ENCODE data around the gene IBA57. TPM values are rescaled to one million over a fixed set of nuclear protein-coding genes. Genes with fewer than 3 reads are reported as not detected.
"Not testable (repeated sequence)": the region's sequence is repeated elsewhere in the genome, so short reads cannot be mapped to it uniquely, and the experiment has no call there.

The IBA57 gene
- polyA plus RNA-seq, 3 donors = 4.2 to 4.6 (median 4.4) TPM

- no peak for DNase-seq (ENCODE audit: low read depth in 3 of 3, low spot score in 2 of 3)
Observed at GRCh38 chr1:228184152-228184551, 18.5 kb downstream of the IBA57 start.

GRCh38 chr1:228185641-228185965 is 20.0 kb downstream of the IBA57 start:
- DNase-seq (ENCODE audit: low read depth in 3 of 3, low spot score in 2 of 3) = no peak

GRCh38 chr1:228188249-228188648 is 22.6 kb downstream of the IBA57 start:
- not testable (repeated sequence) for DNase-seq (ENCODE audit: low read depth in 3 of 3, low spot score in 2 of 3)

GRCh38 chr1:228190182-228190581 is 24.6 kb downstream of the IBA57 start:
- DNase-seq (ENCODE audit: low read depth in 3 of 3, low spot score in 2 of 3) = no peak

- no peak for DNase-seq (ENCODE audit: low read depth in 3 of 3, low spot score in 2 of 3)
Observed at GRCh38 chr1:228190778-228191177, 25.2 kb downstream of the IBA57 start.

GRCh38 chr1:228194436-228194835 is 28.8 kb downstream of the IBA57 start:
- no peak for DNase-seq (ENCODE audit: low read depth in 3 of 3, low spot score in 2 of 3)

GRCh38 chr1:228194921-228195812 is 29.6 kb downstream of the IBA57 start:
- DNase-seq (ENCODE audit: low read depth in 3 of 3, low spot score in 2 of 3) = no peak

- no peak for DNase-seq (ENCODE audit: low read depth in 3 of 3, low spot score in 2 of 3)
Observed at GRCh38 chr1:228197555-228198147, 32.0 kb downstream of the IBA57 start.

- DNase-seq (ENCODE audit: low read depth in 3 of 3, low spot score in 2 of 3) = no peak
Observed at GRCh38 chr1:228198977-228199590, 33.5 kb downstream of the IBA57 start.

GRCh38 chr1:228204958-228205357 is 39.4 kb downstream of the IBA57 start:
- DNase-seq (ENCODE audit: low read depth in 3 of 3, low spot score in 2 of 3) = no peak

GRCh38 chr1:228205526-228206436 is 40.2 kb downstream of the IBA57 start:
- no peak for DNase-seq (ENCODE audit: low read depth in 3 of 3, low spot score in 2 of 3)

- no peak for DNase-seq (ENCODE audit: low read depth in 3 of 3, low spot score in 2 of 3)
Observed at GRCh38 chr1:228206582-228207351, 41.2 kb downstream of the IBA57 start.

- no peak for DNase-seq (ENCODE audit: low read depth in 3 of 3, low spot score in 2 of 3)
Observed at GRCh38 chr1:228207381-228207810, 41.8 kb downstream of the IBA57 start.

GRCh38 chr1:228207851-228208821 is 42.5 kb downstream of the IBA57 start, which contains the start of gene OBSCN:
OBSCN (plus strand) TSS chr1:228208044; CDS start chr1:228211784, 3,740 bp downstream.
- no peak for DNase-seq (ENCODE audit: low read depth in 3 of 3, low spot score in 2 of 3)

GRCh38 chr1:228208831-228209551 is 43.4 kb downstream of the IBA57 start:
- no peak for DNase-seq (ENCODE audit: low read depth in 3 of 3, low spot score in 2 of 3)

GRCh38 chr1:228209657-228210056 is 44.1 kb downstream of the IBA57 start:
- no peak for DNase-seq (ENCODE audit: low read depth in 3 of 3, low spot score in 2 of 3)

- DNase-seq (ENCODE audit: low read depth in 3 of 3, low spot score in 2 of 3) = no peak
Observed at GRCh38 chr1:228210076-228210651, 44.6 kb downstream of the IBA57 start.
